T-helper 22 cell (primary cell): ENCODE results near the gene KIF14.

Source experiments
- DNase-seq: peaks from one replicate; pipeline ENCODE4 v3.0.0-alpha.2; 2020; ENCODE audit warnings: low read depth

Gene KIF14, protein sequence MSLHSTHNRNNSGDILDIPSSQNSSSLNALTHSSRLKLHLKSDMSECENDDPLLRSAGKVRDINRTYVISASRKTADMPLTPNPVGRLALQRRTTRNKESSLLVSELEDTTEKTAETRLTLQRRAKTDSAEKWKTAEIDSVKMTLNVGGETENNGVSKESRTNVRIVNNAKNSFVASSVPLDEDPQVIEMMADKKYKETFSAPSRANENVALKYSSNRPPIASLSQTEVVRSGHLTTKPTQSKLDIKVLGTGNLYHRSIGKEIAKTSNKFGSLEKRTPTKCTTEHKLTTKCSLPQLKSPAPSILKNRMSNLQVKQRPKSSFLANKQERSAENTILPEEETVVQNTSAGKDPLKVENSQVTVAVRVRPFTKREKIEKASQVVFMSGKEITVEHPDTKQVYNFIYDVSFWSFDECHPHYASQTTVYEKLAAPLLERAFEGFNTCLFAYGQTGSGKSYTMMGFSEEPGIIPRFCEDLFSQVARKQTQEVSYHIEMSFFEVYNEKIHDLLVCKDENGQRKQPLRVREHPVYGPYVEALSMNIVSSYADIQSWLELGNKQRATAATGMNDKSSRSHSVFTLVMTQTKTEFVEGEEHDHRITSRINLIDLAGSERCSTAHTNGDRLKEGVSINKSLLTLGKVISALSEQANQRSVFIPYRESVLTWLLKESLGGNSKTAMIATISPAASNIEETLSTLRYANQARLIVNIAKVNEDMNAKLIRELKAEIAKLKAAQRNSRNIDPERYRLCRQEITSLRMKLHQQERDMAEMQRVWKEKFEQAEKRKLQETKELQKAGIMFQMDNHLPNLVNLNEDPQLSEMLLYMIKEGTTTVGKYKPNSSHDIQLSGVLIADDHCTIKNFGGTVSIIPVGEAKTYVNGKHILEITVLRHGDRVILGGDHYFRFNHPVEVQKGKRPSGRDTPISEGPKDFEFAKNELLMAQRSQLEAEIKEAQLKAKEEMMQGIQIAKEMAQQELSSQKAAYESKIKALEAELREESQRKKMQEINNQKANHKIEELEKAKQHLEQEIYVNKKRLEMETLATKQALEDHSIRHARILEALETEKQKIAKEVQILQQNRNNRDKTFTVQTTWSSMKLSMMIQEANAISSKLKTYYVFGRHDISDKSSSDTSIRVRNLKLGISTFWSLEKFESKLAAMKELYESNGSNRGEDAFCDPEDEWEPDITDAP (N-terminal part only)

DNA sequence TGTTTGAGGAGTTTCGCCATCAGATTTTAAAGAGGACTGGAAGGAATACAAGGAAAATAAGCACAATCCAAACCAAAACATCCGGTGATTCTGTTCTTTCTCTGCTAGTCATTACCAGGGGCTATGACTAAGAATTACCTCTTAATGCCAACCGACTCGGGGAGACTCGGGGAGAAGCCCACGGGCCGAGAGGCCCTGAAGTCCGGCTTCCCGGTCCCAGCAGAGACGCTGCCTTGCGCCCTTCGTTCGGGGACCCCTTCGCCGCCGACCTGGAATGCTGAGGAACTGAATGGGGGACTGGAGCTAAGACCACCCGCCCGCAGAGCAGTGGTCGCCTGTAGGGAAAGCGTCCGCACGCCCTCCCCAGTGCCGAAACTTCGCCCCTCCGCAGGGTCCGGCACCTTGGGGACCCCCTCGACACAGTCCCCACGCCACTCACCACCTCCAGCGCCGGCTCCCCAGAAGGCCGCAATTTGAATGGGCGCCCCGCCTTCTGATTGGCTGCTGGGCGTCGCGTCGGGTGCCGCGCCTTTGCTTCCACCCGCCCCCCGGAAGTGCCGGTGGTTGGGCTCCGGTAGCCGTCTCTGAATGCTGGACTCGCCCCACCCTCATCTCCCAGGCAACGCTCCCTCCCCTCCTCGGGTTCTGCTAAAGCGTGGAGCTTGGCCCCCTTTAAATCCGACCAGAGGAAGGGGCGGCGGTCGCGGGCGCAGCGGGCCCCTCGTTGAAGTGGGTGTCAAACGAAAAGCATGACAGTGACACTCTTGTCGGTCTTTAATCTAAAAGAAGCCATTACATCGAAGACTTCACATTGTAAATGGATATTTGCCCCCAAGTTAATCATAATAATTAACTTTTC, at the start of gene KIF14:
Gene KIF14, minus strand, starts transcription at position 479 of the 859 bp plus-strand sequence. CDS start 2,028 bp downstream, outside the sequence.
- DNase-seq: peak; percentile 91

DNA sequence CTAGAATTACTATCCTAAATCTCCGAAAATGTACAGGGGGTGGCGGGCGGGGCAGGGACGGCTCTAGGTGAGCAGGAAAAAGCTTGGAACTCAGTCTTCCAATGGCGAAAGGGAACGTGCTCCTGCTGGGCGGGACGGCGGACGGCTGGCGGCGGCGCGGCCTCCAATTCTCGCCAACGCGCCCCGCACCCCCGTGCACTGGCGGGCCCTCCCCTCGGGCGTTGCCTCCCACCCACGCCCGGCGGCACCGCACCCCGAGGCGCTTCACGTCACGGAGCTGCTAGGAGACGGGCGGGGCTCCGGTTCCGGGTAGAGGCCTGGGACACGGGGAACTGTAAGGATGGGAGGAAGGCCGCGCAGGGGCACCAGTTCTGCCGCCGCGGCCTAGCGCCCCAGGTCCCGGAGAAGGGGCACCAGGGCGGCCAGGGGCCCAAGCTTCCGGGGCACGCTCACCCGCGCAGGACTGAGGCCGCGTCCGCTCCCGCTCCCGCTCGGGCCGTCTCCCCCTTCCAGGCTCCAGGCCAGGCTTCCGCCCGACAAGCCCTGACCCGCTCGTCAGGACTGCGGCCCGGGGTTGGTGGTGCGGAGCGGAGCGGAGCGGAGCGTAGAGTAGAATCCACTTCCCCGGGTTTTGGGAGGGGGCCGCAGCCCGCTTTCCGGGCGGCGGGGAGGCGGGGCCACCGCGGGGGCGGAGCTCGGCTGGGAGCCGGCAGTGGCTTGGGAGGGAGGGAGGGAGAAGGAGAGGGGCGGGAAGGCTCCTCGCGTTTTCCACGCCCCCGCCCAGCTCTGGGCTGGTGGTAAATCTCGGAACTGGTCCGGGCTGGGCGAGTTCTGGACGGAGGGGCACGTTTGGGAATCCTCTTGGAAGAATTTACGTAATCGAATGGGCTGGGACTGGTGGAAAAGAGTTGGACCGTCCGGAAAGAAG, 49.0 kb upstream of the KIF14 start, which contains the start of gene DDX59:
Gene DDX59, minus strand, starts transcription at position 594 of the 928 bp plus-strand sequence. CDS start 3,167 bp downstream, outside the sequence.
- DNase-seq: peak; percentile 89

- DNase-seq: no peak
Observed at GRCh38 chr1:200668514-200669313, 48.2 kb upstream of the KIF14 start.

- no peak for DNase-seq
Observed at GRCh38 chr1:200666309-200666708, 45.8 kb upstream of the KIF14 start.

- no peak for DNase-seq
Observed at GRCh38 chr1:200665861-200666260, 45.3 kb upstream of the KIF14 start.

- DNase-seq: no peak
Observed at GRCh38 chr1:200660719-200661118, 40.2 kb upstream of the KIF14 start.

DNA sequence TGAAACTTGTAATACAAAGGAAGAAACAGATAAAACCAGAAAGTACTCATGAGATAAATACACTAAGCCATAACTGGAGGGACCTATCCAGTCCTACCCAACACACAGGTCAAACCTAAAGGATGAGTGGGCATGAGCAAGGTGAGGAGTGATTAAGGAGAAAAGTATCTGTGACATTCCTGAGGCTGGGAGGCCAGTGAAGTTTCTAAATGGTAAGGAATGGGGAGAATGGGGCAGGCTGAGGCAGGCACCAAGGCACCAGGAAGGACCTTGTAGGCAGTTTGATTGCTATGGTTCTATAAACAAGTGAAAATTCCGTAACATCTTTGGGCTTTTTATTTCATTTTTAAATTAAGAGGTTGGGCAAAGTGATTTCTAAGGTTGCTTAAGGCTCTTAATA, 38.7 kb upstream of the KIF14 start:
- DNase-seq: no peak

DNA sequence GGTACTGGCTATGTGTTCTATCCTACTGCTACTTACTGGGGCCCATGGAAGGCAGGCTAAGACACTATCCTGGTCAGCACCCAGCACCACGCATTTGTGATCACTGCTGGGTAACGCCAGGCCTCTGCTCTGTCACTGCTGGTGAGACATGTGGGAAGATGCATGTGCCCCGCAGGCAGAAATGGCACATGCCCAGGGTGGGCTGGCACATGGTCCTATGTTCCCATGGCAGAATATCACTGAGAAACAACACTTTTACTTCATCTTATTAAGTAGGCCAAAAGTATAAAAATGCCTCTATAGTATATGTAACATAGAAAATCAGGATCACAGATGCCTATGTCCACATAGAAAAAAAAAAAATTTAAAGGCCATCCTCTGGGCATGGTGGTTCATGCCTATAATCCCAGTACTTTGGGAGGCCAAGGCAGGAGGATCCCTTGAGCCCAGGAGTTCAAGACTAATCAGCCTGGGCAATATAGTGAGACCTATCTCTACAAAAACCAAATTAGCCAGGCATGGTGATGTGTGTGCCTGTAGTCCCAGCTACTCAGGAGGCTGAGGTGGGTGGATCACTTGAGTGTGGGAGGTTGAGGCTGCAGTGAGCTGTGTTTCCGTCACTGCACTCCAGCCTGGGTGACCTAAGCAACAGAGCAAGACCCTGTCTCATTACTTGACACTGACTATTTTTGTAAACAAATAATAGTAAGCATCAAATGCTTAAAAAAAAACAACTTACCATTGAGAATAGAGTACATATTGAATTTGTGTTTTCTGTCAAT, 37.7 kb upstream of the KIF14 start:
- no peak for DNase-seq

DNA sequence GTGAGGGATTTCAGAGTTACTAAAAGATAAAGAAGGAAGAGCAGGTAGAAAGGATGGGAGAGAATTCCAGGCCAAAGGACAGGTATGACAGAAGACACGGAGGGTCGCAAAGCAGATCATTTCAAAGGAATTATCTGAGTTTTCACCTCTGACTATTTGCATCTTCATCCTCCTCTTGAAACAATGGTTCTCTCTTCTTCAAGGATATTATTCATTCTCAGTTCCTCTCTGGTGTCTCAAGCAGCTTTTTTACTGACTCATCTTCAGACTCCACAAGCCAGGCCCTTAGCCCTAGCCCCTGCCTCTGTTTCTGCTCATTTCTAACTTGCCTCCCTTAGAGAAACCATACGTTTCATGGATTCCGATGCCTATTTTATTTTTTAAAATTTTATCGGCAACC, 34.1 kb upstream of the KIF14 start:
- DNase-seq: no peak

DNA sequence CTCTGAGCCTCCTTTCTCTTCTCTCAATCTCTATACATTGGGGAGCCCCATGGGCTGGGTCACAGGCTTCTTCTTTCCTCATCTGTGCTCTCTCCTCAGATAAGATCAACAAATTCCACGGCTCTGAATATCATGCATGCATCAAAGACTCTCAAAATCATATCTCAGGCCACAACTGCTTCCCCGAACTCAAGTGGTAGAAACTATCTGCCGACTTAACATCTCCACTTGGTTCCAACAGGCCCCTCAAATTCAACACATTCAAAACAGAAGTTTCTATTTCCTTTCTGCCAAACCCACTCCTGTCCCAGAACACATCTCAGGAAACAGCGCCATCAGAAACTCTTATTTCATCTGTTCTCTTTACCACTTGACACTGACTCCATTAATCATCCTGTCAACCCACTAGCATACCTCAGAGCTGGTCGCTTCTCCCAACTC, 32.5 kb upstream of the KIF14 start:
- no peak for DNase-seq

DNA sequence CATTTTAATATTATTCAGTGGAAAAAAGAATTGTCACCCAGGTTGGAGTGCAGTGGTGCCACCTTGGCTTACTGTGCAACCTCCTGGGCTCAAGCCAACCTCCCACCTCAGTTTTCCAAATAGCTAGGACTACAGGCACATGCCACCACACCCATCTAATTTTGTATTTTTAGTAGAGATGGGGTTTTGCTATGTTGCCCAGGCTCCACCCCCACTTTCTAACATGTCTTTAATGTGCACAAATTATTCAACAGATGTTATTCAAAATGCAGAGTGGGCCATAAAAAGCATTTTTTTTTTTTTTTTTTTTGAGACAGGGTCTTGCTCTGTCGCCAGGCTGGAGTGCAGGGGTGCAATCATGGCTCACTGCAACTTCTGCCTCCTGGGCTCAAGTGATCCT, 31.8 kb upstream of the KIF14 start:
- no peak for DNase-seq

DNA sequence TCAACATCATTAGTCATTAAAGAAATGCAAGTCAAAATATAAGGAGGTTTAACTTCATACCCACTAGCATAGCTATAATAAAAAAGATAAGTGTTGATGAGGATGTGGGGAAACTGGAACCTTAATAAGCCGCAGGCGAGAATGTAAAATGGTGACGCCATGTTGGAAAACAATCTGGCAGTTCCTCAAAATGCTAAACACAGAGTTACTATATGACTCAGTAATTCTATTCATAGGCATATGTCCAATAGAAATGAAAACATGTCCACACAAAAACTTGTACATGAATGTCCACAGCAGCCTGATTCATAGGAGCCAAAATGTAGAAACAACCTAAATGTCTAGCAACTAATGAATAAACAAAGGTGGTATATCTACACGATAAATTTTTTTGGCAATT, 26.0 kb upstream of the KIF14 start:
- DNase-seq: no peak

- no peak for DNase-seq
Observed at GRCh38 chr1:200644021-200644420, 23.5 kb upstream of the KIF14 start.

DNA sequence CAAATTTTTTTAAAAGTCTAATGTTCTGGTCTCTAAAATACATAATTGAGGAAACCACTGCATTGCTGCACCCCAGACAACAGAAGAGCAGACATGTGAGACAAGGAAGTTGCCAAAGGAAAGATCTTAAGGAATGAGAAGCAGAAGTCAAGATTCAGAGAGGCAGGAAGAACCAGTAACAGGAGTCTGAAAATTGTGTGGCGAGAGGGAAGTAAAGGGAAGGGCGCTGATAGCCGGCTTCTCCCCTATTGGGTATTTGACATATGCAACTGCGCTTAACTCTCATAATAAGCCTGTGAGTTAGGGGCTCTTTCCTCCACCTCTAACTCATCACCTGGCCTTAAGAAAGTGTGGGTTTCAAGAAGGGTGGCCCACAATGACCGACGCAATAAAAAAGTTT, 21.9 kb upstream of the KIF14 start:
- DNase-seq: no peak

GRCh38 chr1:200640963-200641401, 20.4 kb upstream of the KIF14 start:
- DNase-seq: no peak

DNA sequence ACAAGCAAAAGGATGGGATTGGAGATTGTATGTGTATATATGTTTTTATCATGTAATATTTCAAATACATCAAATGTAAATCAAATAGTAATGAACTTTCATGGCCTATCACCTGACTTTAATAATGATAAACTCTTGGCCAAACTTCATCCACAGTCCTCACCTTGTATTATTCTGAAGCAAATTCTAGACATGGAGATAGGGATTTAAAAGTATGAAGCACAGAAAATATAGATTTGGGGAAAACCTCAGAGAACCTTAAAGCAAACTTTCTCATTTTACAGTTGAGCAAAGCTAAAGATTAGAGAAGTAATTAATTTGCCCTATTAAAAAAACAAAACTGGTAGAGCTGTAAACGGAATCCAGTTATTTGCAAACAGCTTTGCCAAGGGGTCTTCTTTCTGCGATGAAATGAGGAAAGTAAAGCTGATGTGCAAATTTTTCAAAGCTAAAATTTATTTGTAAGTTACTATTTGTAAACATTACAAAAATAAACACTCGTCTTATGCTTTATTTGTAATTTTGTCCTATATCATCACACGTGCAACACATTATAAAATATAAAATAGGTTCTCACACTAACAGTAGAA, 19.9 kb upstream of the KIF14 start:
- no peak for DNase-seq

DNA sequence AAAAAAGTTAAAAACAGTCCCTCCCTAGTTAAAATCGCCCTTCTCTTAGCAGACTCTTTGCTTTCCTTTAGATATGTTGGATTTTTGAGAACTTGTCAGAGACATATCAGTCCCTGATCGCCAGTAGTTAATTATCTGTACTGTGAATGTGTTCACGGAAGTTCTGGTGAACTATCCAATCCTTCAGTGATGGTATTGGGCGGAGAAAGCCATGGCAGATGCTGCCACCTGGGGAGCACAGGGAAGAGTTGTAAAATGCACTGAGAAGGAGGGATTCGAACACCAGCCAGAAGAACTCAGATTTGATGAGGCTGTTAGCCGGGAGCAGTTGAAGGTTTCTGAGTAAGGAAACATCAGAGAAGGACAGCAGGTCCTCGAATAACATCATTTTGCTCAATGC, 17.5 kb upstream of the KIF14 start:
- DNase-seq: no peak

- DNase-seq: no peak
Observed at GRCh38 chr1:200636681-200637080, 16.1 kb upstream of the KIF14 start.
